Motor neuron (in vitro differentiated cells): ENCODE data around the gene TRHDE. TPM values are rescaled to one million over a fixed set of nuclear protein-coding genes. Genes with fewer than 3 reads are reported as not detected.

Experiments used
- ATAC-seq, 8 experiments: fragments of 200-7000 bp; cut with Tn5 transposase; replicated peaks in 6 of 8; 2 replicates each; pipeline ENCODE4 v1.8.0; 2021; ENCODE audit warnings: mild to moderate bottlenecking in 8 of 8, moderate library complexity in 8 of 8
- H3K27ac ChIP-seq, 2 donors: fragments of 250-450 bp; sonication (Bioruptor Pico); 2 replicates each; pipeline ENCODE4 v1.9.0; 2021; ENCODE audit warnings: antibody characterized with exemption in 2 of 2, mild to moderate bottlenecking in 2 of 2, moderate library complexity in 1 of 2
- H3K4me1 ChIP-seq, 2 donors: fragments of 250-450 bp; sonication (Bioruptor Pico); replicated peaks in 1 of 2; 2 replicates each; pipeline ENCODE4 v1.6.1; 2021; ENCODE audit warnings: antibody characterized with exemption in 2 of 2, mild to moderate bottlenecking in 2 of 2, moderate library complexity in 1 of 2
- H3K4me3 ChIP-seq, 5 donors: fragments of 250-450 bp; sonication (Bioruptor Pico); 2 replicates each; pipeline ENCODE4 v1.9.0; 2021; ENCODE audit warnings: antibody characterized with exemption in 5 of 5, mild to moderate bottlenecking in 5 of 5, moderate library complexity in 4 of 5
- WGBS, 10 experiments: fragments of 450-650 bp; shearing (Covaris generic); methylation state at CpG; one replicate each; pipeline ENCODE4 v1.0.0; 2022; 5-methylcytosine and 5-hydroxymethylcytosine counted together
- in situ Hi-C, 9 experiments: fragments of 400-800 bp; cut with MboI; loops; one replicate each; pipeline ENCODE4 v1.15.0; 2021; ENCODE audit warnings: low sequenced_read_pairs in 9 of 9, low pct_unique_long_range_greater_than_20kb in 2 of 9; ENCODE audit not compliant: unreplicated experiment in 9 of 9
- total RNA-seq, 8 experiments: library from RNA; unstranded; fragments of 300-600 nt; gene quantifications; 2 replicates each; pipeline versions ENCODE4 v1.2.3 to v1.2.4, GENCODE V29; 2022

Gene TRHDE
- total RNA-seq, 8 experiments from 2014 or later: 0.04 to 7.1 (median 1.9) TPM

DNA sequence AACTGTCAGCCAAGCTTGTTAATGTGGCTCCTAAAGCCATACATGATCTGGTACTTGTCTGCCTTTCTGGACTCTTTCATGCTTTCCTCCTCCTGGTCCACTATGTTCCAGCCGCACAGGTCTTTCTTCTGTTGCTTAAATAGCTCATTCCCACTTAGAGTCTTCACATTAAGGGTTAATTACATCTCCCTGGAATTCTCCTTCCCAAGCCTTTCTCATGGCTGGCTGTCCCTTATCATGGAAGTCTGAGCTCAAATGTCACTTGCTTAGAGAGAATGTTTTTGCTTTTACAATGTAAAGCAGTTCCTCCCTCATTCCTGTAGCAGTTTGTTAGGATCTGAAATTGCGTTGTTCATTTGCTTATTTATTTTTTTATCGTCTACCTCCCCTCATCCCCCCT lies 199.6 kb downstream of the TRHDE start:
- WGBS, 10 experiments: 0 to 55% (median 31%) methylated on average over 2 to 3 of the region's 3 CpGs
- in situ Hi-C loops: no loop called here
- Histone ChIP-seq H3K4me3 (no peak overlapping the region), H3K27ac (no peak overlapping the region), H3K4me1 (peaks cover 2 to 13% of the 10 kb centered on the region in 2 donors)
- ATAC-seq: no peak

DNA sequence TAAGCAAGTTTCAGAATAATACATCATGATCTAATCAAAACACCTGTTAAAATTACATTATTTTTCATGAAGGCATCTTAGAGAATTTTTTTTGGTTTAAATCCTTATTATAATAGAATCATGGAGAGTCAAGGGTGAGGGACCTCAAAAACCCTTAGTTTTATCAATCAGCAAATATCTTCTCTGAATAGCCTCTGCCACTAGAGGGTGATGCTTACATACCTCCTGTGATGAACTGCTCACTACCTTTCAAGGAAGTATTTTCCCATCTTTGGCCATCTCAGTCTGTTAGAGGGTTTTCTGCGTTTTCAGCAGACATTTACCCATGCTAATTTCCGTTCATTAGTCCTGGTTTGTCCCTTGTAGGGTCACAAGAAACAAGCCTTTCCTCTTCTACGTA lies 200.2 kb downstream of the TRHDE start:
- no peak for ATAC-seq
- Histone ChIP-seq H3K4me3 (no peak overlapping the region), H3K27ac (no peak overlapping the region), H3K4me1 (peaks cover 2 to 13% of the 10 kb centered on the region in 2 donors)
- WGBS, 10 experiments: 22 to 94% (median 73%) methylated on average over 2 to 3 of the region's 3 CpGs; no CpG with 5 or more reads in 1 of the 10 experiments
- in situ Hi-C loops: no loop called here

DNA sequence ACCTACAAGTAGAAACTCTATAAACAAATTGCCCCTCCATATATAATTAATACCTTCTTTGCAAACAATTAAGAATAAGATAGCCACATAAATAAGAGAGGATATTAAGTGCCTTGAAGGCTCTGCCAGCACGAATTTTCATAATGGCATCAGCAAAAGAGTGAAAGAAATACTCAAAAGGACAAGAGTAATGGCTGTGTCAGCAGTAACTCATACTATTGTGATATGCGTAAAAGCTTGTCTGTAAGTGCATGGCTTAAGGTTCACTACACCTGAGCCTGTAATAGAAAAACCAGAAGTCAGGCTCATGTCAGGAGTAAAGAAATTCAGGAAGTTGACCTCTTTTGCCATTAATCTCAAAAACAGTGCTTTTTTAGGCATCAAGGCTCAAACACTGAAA lies 204.1 kb downstream of the TRHDE start:
- in situ Hi-C loops: no loop called here

DNA sequence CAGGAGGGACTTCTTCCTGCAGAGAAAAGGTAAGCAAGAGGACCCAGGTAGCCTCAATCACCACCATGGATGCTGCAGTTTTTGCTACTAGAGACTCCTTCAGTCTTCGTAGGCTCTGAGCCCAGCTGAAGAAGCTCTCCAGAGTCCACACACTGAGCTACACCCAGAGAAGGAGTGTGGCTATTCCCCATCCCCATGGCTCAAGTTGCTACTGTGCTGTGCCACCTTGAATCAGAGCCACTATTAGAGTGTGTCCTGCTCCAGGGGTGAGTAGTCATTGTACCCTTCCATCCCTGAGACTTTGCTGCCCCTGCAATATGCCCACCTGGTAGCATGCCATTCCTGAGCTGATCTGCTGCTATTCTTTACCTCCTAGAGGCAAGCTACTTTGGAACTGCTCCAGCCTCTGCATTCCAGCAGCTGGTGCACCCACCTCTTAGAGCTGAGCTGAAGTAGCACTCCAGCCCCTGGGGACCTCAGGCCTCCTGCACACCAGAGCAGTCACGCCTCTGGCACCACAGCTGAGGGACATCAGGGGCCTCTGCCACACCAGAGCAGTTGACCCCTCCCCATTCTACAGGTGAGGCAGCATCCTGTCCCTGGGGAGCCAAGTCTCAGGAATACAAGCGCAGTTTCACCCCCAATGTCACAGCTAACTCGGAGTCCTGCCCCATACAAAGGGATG lies 213.0 kb downstream of the TRHDE start:
- no peaks in the 10 kb centered on the region for H3K4me1 ChIP-seq
- H3K27ac ChIP-seq: no peak overlapping the region
- 0 to 100% (median 81%) methylated on average over 1 to 3 of the region's 4 CpGs; no CpG with 5 or more reads in 3 of the 10 experiments for WGBS, 10 experiments
- in situ Hi-C loops: no loop called here
- no peak for ATAC-seq
- H3K4me3 ChIP-seq: no peak overlapping the region

More for the DNA sequence above, 204.1 kb downstream of the TRHDE start:
- no peak overlapping the region for H3K27ac ChIP-seq
- no peaks in the 10 kb centered on the region for H3K4me1 ChIP-seq
- no peak for ATAC-seq
- H3K4me3 ChIP-seq: no peak overlapping the region
- 43 to 94% (median 70%) methylated on average over 1 to 2 of the region's 2 CpGs; no CpG with 5 or more reads in 2 of the 10 experiments for WGBS, 10 experiments

DNA sequence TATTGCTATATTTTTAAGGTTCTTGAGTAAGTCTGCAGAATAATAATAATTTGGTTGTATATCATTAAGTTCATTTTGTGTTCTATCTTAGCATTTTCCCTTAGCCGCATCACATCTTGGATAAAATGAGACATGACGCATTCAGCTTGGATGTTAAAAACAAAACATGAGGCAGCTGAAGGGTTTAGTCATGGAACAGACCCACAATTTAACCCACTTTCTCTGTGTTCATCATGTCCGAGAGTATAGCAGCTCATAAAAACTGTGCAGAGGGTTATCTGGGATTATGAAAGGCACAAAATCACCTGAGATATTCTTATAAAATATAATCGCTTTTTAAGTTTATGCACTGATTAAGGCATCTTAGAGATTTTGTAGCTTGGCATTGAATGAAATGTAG lies 219.3 kb downstream of the TRHDE start:
- no peaks in the 10 kb centered on the region for H3K4me1 ChIP-seq
- H3K4me3 ChIP-seq: no peak overlapping the region
- H3K27ac ChIP-seq: no peak overlapping the region
- in situ Hi-C loops: no loop called here
- 0 to 97% (median 80%) methylated on average over 1 to 4 of the region's 4 CpGs; no CpG with 5 or more reads in 1 of the 10 experiments for WGBS, 10 experiments
- no peak for ATAC-seq

DNA sequence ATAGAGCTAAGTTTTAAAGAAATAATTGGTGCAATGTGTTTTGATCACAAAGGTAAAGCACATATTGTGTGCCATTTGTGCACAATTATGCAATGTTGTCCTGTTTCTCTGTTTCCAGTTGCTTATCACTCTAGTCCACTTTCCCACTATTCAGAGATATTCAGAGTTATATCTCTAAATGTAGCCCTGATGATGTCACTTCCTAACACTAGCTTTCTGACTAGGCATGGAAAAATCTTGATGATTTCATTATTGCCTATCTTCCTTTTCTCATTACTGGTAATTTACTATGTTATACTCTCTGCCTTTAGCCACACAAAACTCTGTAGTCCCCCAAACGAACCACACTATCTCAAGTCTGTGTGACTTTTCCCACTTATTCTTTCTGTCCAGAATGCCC lies 221.2 kb downstream of the TRHDE start:
- no peak overlapping the region for H3K4me3 ChIP-seq
- in situ Hi-C loops: no loop called here
- H3K4me1 ChIP-seq: no peaks in the 10 kb centered on the region
- H3K27ac ChIP-seq: no peak overlapping the region
- peak in 2 of 8 experiments; percentile 45 to 57 for ATAC-seq
- WGBS, 10 experiments: 0 to 100% (median 73%) methylated on average over 1 of the region's 1 CpG; no CpG with 5 or more reads in 5 of the 10 experiments

DNA sequence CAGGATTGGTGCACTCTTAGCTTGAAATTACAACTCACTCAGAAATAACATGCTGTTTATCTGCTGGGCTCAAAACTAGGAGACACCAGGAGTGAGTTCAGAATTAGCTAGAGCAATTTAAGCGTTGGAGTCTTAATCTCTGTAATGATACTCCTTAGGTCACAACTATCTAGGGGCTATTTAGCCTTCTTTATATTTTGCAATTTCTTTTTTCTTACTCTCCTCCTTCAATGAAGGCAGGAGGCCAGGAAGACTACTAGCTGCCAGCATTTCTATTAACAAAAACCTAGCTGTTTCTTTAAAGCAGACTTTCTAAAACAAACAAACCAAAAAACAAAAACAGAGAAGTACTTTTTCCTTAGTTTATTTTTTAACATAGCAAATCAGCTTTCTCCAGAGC lies 226.2 kb downstream of the TRHDE start:
- no peak overlapping the region for H3K27ac ChIP-seq
- in situ Hi-C loops: no loop called here
- H3K4me1 ChIP-seq: no peaks in the 10 kb centered on the region
- 0 to 100% (median 76%) methylated on average over 1 of the region's 1 CpG for WGBS, 10 experiments
- no peak overlapping the region for H3K4me3 ChIP-seq
- ATAC-seq: no peak

DNA sequence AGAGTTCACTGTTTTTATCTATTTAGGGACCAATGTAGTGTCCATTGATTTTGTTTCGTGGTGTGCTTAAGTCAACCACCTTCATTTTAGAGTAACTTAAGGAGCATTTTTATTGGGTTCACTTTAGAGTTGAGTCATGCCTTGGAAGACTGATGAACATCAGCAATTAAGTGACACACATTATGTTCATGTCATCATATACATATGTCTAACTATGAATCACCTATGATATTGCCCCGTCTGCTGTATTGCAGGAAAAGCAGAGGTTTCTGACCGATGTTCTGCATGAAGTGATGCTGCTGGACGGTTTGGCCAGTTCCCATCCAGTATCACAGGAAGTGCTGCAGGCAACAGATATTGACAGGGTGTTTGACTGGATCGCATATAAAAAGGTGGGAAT lies 227.1 kb downstream of the TRHDE start:
- in situ Hi-C loops: no loop called here
- ATAC-seq: peak in 3 of 8 experiments; percentile 27 to 69 (median 33)
- 33 to 100% (median 73%) methylated on average over 1 to 5 of the region's 5 CpGs; no CpG with 5 or more reads in 2 of the 10 experiments for WGBS, 10 experiments
- no peaks in the 10 kb centered on the region for H3K4me1 ChIP-seq
- H3K27ac ChIP-seq: no peak overlapping the region
- no peak overlapping the region for H3K4me3 ChIP-seq

DNA sequence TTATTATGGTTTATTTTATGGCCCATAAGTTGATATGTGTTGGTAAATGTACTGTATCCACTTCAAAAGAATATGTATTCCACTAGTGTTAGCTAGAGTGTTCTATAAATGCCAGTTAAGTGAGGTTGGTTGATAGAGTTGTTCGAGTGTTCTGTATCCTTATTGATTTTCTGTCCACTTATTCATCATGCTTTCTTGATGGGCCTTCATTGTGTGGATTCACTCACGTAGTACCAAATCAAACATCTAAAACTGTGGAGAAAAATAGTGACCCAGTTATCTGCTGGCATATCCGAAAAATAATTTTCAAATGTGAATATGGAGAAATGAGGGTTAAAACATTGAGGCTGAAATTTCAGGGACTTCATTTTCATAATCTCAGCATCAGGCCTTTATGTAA lies 230.4 kb downstream of the TRHDE start:
- in situ Hi-C loops: no loop called here

DNA sequence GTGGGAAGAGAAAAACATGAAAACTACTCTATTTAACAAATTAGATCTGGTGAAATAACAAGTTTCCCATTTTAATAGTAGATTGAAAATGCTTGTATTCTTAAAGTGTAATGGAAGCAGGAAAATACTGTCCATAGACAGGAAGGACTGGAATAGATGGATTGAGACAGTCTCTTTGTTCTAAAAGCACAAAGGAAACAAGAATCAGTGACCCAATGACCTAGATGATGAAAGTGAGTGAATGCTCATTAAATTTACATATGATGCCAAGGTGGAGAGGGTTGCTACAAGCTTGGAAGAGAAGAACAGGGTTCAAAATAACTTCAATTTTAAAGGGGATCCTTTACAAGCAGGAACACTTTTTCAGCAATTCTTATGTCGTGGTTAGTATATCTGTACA lies 233.1 kb downstream of the TRHDE start:
- in situ Hi-C loops: no loop called here
- Histone ChIP-seq H3K27ac (peak overlapping the region; percentile 29 to 55), H3K4me3 (no peak overlapping the region), H3K4me1 (peaks cover 13 to 18% of the 10 kb centered on the region in 2 donors)
- peak in 4 of 8 experiments; percentile 20 to 60 (median 40) for ATAC-seq
- 0 to 89% (median 38%) methylated on average over 1 of the region's 1 CpG; no CpG with 5 or more reads in 2 of the 10 experiments for WGBS, 10 experiments

More for the DNA sequence above, 230.4 kb downstream of the TRHDE start:
- Histone ChIP-seq H3K27ac (no peak overlapping the region), H3K4me1 (peaks cover 12% of the 10 kb centered on the region in 2 donors), H3K4me3 (no peak overlapping the region)
- 0 to 90% (median 77%) methylated on average over 1 to 3 of the region's 3 CpGs; no CpG with 5 or more reads in 1 of the 10 experiments for WGBS, 10 experiments
- ATAC-seq: no peak

DNA sequence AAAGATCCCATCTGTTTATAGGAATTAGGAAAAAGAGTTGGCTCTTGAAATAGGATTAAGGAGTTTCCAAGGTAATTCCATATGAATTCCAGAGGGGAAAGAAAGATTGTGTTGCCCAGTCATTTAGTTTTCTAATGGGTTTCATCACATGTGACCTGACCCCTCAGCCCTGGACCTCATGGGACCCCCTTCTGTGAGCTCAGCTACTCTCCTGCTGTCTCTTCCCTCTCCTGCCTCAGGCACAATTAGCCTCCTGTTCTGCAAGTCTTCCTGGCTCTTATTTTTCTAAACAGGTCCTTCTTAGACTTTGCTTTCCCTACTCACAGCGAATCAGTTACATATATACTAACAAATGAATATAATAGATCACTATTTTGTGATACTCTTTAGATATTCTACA lies 237.7 kb downstream of the TRHDE start:
- WGBS, 10 experiments: 8 to 100% (median 68%) methylated on average over 1 of the region's 1 CpG; no CpG with 5 or more reads in 2 of the 10 experiments
- no peak for ATAC-seq

DNA sequence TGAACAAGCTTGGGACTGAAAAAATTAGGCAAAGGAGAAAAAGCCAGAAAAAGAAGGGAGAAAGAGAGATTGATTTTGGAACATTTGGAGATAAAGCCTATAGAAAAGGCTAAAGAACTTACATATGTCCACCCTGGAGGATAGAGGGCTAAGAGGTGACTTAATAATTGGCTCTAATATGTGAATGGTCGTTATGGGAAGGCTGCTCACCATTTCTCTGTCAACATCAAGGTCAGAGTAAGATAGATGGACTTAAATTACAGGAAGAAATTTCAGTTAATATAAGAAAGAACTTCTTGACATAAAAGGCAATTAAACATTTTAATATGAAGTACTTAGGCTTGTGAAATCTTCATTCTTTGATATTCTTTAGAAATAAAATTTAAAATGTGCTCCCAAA lies 238.6 kb downstream of the TRHDE start:
- no peak for ATAC-seq
- Histone ChIP-seq H3K4me3 (no peak overlapping the region), H3K4me1 (peaks cover 16 to 26% of the 10 kb centered on the region in 2 donors), H3K27ac (no peak overlapping the region)
- 0 to 60% (median 19%) methylated on average over 1 of the region's 1 CpG for WGBS, 10 experiments
- in situ Hi-C loops: no loop called here

More for the DNA sequence above, 237.7 kb downstream of the TRHDE start:
- Histone ChIP-seq H3K4me3 (no peak overlapping the region), H3K4me1 (peaks cover 25 to 35% of the 10 kb centered on the region in 2 donors), H3K27ac (no peak overlapping the region)
- in situ Hi-C loops: no loop called here

DNA sequence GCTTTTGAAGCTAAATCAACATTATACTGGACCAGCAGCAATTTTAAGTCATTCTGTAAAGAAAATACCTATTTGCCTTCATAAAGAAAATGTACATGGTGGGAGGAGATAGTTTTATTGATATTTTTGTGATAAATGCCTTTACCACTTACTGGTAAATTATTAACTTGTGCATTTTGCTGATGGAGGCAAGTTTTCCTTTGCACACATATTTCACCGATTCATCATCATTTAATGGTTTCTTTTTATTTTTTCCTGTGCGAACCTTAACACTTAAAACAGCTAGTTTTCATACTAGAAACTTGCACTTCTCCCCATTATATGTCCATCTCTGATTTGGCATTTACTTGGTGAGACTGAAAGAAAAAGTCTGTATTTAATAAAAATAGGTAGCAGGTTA lies 239.3 kb downstream of the TRHDE start:
- Histone ChIP-seq H3K4me1 (peaks cover 15 to 26% of the 10 kb centered on the region in 2 donors), H3K27ac (no peak overlapping the region), H3K4me3 (no peak overlapping the region)
- in situ Hi-C loops: no loop called here
- 15 to 100% (median 60%) methylated on average over 1 to 2 of the region's 2 CpGs; no CpG with 5 or more reads in 1 of the 10 experiments for WGBS, 10 experiments
- ATAC-seq: no peak

DNA sequence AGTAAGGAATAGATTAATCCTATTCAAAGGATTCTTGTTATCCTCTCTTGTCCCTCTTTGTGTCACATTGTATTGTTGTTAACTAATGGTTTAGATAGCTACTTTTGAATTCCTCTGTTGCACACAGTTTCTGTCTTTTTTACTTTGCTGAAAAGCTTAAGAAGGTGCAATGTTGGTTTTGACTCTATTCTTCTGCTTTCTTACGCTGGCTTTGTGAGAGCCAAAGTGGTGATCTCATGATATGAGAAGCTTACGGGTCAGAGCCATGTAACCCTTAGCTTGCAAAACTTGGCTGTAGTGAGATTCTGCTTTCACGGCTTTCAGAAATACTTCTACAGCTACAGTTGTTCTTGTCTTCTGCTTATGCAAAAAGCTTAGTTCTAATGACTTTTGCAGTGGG lies 239.7 kb downstream of the TRHDE start:
- Histone ChIP-seq H3K4me1 (peaks cover 15 to 26% of the 10 kb centered on the region in 2 donors), H3K4me3 (no peak overlapping the region), H3K27ac (no peak overlapping the region)
- WGBS, 10 experiments: 0 to 30% (median 15%) methylated on average over 1 to 3 of the region's 3 CpGs; no CpG with 5 or more reads in 1 of the 10 experiments
- in situ Hi-C loops: no loop called here
- peak in 5 of 8 experiments; percentile 56 to 81 (median 62) for ATAC-seq
